Measurements from ENCODE around the gene CGNL1.

Gene CGNL1

DNA sequence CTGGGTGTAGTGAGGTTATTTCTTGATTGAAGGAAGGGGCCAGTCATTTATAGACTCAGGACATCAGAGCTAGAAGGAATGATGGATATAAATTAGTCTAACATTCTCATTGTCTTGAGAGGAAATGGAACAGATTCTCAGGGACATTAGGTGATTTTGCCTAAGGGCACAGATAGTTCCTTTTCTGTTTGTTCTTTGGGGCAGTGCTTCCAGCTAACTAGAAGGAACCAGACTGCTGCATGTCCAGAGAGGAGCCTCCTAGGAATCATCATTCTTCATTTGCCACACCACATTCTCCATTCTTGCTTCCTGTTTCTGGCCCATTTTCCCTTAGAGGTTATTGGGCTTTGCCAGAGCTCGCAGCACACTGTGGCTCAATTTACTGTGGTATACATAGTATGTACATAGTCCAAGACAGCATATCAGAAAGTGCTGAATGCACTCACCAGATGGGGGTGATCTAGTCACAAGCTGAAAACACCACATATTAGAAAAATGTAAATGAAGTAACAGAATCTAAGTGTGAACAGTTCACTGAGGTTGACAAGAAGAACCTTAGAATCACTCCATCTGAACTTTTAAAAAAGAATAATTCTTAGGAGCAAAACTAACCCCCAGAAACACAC lies 152.7 kb downstream of the CGNL1 start:
- no peak for DNase-seq

DNA sequence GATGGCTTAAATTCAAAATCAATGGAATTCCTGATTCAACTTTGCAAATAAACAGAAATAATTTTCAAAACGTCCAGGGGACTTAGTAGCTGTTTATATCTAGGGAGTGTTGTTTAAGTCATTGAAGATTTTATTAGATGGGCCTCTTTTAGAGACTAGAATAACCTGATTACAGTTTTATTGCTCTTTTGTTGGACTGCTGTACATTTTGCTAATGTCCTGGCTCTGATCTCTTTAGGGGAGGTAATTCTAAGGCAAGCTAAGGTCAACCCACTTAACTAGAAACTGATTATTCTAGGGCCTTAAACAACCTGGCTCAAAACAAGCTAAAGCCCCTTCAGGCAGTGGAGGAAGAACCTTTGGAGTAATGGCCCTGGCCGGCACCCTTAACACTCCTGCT lies 153.4 kb downstream of the CGNL1 start:
- no peak for DNase-seq

DNA sequence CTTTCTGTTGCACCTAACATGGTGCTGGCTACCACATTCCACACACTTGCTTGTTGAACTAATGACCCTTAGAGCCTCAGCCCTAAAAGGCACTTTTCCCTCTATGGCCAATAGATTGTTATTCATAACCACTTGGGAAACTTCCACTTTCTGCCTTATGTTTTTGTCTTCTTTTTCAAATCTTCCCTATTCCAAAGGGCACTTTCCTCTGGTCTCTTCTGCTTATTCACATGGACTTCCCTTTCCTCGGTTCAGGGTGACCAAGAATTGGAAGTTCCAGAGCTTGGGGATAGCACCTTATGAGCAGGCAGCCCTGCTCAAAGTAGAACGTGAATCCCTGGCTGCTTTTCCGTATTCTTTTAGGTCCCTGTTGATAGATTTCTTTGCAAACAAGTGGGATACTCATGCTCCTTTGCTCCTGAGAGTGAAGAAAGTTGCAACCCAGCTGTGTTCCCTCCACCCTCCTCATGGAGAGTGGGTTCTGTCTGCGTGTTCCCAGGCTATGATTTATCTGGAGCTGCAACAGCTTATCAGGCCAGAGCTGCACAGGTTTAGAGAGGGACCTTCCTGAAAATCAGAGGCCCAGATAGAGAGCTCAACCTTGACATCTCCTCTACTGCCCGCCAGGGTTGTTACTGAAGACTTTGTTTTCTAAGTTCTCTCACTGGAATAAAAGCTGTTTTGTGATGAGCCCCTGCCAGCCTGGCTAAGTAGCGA lies 156.6 kb downstream of the CGNL1 start:
- DNase-seq: no peak

DNA sequence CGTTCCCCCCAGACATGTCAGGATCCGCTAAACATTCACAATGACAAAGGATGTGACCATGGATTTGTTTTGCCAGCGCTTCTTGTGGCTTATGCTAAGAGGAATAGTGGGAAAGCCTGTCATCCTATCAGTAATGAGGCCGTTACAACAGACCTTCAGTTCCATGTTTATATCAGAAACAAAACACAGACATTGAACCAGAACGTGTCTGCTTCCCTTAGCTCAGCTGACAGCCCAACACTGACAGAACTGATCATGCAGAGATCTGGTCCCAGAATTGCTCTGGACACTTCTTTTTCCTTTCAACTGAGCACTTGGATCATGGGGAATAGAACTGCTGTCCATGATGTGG lies 157.1 kb downstream of the CGNL1 start:
- DNase-seq: no peak

DNA sequence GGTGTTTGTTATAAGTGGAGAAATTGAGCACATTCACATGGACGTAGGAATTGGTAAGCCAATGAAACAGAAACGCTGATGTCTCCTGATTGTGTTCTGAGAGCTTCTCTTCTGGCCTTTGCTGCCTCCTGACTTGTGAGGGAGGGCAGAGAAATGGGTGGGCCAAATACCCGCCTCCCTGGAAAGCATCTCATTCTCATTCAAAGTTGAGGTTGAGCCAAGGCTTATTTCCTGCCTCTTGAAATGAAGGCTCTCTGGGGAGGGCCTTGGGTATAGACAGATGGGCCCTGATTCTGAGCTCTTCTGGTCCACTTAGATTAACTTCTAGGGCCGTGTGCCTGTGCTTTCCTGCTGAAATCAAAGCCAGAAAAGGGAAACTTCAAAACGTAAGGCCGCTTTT lies 158.0 kb downstream of the CGNL1 start:
- no peak for DNase-seq

DNA sequence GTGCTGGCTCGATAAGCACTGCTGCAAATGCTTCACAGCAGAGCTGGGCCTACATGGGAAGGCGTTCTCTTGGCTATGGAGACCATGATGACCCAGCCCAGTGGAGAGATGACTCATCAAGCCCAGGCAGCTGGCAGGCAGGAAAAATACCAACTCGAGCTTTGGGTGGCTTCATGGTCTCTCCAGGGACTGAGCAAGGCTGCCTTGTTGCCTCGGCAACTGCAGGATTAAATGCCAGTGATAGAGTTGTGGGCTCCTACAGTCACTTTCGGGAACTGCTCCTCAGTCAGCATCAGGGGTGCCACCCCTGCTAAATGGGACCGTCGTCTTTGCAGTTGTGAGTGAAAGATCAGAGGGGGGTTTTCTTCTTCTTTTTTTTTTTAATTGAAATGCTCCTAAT lies 160.8 kb downstream of the CGNL1 start:
- DNase-seq: no peak

DNA sequence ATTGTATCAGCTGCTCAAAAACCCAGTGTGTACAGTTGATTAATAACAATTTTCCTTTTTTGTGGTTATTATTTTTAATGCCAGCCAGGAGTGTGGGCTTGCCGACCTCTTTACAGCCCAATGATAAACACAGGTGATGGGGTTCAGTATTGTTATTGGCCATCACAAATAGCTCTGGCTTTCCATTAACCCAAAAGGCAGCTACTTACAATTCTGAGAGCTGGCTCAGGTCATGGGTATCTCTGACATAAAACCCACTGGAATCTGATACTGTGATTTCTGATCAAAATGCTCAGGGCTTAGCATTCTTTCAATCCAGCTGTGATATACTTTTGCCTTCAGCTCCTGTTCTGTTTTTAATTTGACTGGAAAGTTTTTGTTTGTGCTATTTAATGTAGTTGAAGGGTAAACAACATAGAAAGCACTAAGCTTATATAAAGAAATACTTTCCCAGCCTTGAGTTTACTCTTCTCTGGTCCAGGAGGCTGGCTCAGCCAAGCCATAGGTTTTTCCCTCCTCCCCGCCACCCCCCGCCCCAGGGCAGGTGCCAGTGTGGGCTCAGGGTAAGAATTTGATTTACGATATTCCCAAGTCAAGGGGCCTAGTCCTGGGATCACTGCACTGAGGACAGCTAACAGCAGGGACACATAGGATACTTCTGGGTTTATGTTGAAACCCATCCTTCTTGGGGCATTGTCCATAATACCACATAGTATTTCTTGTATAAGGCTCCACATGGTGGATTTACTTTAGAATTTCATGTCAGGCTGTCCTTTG lies 161.4 kb downstream of the CGNL1 start:
- no peak for DNase-seq

DNA sequence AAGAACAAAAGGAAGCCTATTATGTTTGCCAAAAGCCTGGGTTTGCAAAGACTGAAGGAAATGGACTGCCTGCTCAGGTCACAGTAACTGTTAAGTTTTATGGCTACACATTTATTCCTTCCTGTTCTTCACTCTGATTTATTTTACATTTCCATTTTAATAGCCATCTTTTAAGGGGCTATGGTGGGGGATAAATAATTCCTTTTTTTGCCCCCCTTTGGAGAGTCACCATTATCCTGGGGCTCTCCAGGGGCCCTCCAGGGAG lies 161.9 kb downstream of the CGNL1 start:
- no peak for DNase-seq

DNA sequence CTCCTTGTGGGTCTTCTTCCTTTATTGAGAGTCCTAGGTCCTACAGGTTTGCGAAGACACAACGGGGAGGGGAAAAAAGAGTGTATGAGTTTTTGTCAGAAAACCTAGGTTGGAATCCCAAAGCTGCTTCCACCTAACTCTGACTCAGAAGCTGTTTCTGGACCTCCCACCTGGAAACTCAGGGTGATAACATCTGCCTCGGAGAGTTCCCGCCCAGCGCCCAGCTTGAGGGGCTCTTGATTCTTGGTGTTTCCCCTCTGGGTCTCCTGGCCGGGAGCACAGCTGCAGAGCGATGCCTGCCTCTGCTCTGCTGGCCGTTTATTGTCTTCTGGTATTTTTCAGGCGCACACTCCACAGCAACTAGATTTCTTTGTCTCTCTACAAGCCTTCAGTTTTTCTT lies 162.5 kb downstream of the CGNL1 start:
- DNase-seq: no peak

DNA sequence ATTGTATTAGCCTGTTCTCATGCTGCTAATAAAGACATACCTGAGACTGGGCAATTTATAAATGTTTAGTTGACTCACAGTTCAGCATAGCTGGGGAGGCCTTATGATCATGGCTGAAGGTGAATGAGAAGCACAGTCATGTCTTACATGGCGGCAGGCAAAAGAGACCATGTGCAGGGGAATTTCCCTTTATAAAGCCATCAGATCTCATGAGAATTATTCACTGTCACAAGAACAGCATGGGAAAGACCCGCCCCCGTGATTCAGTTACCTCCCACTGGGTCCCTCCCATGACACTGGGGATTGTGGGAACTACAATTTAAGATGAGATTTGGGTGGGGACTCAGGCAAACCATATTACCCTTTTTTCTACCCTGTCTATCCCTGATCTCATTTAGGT lies 163.9 kb downstream of the CGNL1 start:
- no peak for DNase-seq

DNA sequence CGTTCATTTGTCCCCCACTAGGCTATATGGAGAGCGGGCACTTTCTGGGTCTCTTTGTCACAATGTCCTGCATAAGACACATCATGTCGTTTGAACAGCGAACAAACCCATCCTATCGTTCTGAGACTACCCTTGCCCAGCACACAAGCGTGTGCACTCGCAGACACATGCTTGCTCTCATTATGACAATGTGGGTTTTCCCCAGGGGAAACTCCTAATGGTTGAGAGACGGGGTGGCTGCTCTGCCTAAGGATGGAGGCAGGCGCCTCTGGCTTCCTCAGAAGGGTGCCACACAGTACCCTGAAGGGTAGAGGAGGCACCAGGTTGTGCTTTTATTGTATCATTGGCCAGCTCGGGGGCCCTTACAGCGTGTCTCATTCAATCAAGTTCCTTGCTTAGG lies 164.4 kb downstream of the CGNL1 start:
- no peak for DNase-seq

DNA sequence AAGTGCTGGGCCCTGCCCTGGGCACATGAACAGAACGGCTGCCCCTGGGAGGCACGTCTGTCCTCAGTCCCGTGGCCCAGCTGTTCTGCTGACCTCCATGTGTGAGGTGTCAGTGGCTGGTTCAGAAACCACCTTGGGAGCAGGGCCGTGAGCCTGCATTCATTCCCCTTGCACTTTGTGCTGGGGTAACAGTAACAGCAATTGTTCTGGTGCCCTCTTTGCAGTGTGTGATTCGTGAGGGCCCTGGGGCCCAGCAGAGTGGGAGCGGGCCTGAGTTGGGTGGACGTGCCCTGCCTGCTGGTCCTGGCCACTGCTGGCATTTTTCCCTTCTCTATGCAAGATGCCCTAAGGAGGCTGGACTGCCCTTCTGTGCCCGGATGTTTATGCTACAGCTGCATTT lies 165.0 kb downstream of the CGNL1 start:
- DNase-seq: no peak

DNA sequence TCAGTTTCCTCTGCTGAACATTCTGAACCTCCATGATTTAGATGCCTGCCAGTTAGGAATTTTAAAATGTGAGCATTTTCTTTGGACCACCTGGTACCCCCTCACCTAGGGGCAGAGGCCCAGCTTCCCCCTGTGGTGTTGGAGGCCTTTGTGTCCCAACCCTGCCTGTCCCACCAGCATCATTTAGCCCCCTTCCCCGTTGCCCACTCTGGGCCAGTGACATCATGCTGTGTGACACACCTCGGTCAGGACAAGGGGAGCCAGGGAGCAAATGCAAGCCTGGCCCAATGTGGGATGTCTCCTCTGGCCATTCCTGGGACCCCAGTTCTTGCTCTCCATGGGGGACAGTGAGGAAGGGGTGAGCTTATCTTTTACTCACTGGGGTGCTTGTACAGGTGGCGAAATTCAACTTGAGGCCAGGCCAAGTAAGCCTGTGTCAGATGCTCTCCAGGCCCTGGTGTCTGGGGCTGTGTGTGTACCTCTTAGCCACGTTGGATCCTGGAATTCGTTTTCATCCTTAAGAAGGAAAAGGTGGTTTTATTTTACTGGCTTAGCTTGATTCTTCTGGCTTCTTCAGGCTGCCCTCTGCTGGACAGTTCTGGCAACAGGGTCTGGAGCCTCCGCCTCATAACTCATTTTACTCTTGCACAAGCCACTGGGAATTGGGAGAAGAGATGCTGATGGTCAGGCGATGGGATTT lies 165.7 kb downstream of the CGNL1 start:
- peak in 1 of 2 donors; percentile 18 for DNase-seq

DNA sequence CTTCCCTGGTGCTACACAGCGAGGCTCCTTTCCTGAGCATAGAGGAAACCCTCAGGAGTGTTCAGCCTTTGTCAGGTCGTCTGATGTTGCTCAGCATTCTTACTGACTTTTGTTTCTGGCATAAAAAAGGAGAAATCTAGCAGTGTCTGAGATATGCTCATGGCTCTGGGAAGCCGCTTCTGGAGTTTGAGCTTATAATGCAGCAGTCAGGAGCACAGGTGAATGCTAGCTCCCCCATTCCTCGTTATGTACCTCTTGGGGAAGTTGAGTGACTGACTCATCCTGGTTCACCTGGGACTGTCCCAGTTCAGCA lies 166.2 kb downstream of the CGNL1 start:
- no peak for DNase-seq

DNA sequence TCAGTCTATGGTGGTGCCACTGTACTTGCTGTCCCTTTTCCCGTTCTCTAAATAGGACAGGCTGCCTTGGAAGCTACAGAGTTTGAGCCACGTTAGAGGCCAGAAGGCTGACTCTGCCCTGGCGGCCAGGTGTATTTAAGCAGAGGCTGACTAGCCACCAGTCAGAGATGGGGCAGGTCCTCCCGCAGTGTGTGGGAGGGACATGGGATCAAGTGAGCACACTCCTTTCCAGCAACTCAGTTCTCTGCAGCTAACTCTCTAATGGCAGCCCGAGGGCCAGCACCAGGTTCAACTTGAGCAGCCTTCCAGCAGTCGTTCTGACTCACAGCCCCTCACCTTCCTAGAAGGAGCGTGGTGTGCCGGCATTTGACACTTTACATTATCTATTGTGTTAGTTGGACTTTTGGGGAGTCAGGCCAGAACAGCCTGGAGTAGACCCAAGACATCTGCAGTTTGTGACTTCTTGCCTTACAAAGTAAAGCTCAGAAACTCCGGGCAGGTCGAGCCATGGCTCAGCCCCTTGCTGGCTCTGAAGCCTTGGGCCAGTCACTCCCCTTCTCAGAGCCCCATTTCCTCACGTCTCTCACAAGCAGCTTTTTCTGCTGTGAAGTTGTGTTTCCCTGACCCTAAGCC lies 168.7 kb downstream of the CGNL1 start:
- no peak for DNase-seq

DNA sequence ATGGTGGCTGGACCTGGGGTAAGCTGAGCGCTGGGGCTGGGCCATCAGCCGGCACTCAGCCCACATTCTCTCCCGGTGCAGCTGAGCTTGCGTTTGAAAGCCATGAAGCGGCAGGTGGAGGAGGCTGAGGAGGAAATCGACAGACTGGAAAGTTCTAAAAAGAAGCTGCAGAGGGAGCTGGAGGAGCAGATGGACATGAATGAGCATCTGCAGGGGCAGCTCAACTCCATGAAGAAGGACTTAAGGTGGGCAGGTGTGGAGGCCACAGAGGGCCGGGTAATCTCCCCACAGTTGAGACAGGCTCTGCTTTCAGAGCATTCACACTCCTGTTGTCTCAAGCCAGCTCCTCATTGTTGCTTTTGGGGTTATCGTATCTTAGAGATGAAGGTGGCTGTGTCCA lies 169.7 kb downstream of the CGNL1 start:
- no peak for DNase-seq

DNA sequence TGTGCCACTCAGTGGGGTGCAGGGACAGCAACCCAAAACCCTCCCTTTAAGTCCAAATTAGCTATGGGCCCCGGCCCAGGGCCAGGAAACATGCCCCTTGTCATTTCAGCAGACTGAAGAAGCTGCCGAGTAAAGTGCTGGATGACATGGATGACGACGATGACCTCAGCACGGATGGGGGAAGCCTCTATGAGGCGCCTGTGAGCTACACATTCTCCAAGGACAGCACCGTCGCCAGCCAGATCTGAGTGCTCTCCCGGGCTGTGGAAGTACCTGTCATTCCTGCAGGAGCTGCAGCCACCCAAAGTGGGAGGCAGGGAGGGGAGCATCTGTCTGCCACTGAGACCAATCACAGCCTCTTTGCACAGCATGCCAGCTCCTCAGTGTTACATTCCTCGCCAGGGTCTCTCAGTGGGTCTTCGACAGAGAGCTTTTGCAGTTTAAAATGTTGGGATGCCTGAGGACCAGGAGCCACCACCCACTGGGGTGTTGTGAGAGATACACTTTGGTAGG lies 171.0 kb downstream of the CGNL1 start:
- DNase-seq: no peak

DNA sequence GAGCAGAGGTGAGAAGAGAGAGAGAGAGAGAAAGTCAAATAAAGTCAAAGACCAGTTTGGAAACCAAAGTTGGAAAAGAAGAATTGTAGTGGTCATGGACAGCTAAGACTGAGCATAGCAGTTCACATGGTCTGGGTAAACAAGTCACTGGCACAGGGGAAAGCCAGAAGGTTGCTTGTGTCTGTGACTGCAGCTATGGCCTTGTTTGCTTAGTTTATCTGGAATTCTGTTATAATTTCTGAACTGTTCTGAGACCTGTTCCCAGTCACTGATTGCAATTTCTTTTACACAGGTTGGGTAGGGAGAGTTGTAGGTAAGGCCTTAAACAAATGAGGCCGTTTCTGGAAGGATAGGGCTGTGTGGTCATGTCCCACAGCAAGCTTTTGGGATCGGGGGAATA lies 172.0 kb downstream of the CGNL1 start:
- DNase-seq: no peak

DNA sequence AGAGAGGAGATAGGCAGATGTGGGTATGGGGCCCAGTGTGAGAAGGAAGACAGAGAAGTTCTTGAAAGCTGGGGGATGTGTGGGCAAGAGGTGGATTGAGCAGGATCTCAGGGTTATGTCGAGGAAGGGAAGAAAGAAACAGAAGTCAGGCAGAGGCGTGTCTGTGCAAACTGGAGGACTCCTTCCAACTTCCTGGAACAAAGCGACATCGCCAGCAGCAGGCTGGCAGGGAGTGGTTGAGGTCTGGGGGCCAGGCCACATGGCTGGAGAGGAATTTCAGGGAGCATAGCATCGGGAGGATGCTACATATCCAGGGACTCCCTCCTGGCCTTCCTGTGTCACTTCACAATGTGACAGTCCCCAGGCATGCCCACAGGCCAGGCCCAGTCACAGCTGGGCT lies 172.5 kb downstream of the CGNL1 start:
- no peak for DNase-seq

DNA sequence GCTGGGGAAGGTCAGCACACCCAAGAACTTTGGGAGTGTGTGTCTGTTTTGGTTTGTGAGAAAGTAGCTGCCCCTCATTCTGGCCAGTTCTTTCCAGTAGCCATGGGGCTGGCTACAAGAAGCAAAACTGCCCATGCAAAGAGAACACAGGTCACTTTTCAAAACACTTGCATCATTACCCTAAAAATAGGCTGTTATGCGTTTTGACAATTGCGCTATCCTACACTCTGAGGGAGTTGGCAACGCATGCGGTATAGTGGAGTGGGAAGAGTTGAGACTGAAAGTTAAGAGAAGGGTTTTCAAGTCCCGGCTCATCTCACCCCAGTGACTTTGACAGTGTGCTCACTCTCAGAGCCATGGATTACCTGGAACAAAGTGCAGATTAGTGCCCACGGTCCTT lies 173.6 kb downstream of the CGNL1 start:
- no peak for DNase-seq

DNA sequence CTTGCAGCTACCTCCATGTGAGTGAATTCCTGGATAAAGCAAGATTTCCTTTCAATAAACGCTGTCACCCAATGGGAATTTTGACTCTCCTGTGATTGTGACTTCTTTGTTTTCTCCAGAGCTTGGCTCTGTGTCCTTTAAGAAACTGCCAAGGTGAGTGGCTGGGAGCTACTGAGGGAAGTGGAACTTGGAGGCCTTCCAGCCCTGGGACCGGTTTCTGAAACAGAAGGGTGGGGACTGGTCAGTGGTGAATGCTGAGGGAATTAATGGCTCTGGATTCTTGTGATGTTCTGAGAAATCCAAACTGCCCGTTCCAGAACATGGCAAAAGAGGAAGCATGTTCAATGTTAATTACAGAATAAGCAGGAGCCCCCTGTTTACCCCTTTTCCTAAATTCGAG lies 174.3 kb downstream of the CGNL1 start:
- no peak for DNase-seq

DNA sequence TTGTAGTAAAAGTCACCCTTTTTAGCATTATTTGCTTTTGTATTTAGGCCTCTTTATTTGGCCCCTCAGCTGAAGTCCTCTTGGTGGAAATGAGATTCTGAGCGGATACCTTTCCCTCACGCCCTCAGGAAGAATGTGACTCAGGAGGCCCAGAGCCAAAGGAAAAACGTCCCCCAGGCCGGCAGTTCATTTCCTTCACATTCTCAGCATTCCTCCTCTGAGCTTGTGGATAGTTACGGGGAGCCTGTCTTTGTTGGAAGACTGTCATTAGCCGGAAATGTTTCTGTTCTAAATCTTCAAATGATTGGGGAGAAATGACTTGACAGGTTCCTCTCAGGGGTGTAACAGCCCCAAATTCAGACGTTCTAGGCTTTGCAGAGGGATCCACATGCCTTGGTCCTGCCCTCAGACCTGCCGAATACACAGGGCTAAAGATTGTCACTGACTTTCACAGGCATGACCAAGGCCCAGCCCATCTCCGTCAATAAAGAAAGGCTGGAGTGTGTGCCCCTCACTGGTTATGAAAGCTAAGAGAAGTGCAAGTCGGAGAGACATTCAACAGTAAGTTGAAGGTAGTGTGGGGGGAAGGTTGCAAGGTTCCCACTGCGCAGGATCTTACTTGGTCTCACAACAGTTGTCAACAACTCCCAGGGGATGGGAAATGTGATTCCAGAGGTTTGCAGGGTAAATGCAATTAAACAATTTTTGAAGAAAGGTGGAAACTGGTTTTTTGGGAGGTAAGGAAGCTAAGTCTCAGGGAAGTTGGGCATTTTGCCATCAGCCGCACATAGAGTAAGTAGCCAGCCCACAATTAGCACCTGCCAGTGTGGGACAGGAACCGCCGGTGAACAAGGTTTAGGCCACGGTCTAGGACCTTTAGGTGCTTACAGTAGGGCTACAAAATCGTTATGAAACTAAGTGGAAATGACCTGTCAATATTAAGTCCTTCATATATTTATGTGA lies 175.7 kb downstream of the CGNL1 start:
- no peak for DNase-seq

Measured in CD4-positive, alpha-beta T cell treated with Interferon alpha-2 for 1 hour (primary cell).